ENCODE data around the gene SIGLEC6.

SIGLEC6 gene

GRCh38 chr19:51548213-51548651 is 16.8 kb upstream of the SIGLEC6 start:
- no peak for DNase-seq (ENCODE audit: low spot score)

GRCh38 chr19:51547397-51548212 is 16.1 kb upstream of the SIGLEC6 start:
- DNase-seq (ENCODE audit: low spot score) = no peak

GRCh38 chr19:51546650-51547396 is 15.4 kb upstream of the SIGLEC6 start:
- no peak for DNase-seq (ENCODE audit: low spot score)

GRCh38 chr19:51546107-51546649 is 14.7 kb upstream of the SIGLEC6 start:
- DNase-seq (ENCODE audit: low spot score) = no peak

GRCh38 chr19:51544038-51544437 is 12.6 kb upstream of the SIGLEC6 start:
- no peak for DNase-seq (ENCODE audit: low spot score)

GRCh38 chr19:51542699-51543098 is 11.2 kb upstream of the SIGLEC6 start:
- DNase-seq (ENCODE audit: low spot score) = no peak

GRCh38 chr19:51541458-51542357 is 10.2 kb upstream of the SIGLEC6 start:
- DNase-seq (ENCODE audit: low spot score) = no peak

- DNase-seq (ENCODE audit: low spot score) = no peak
Measured at GRCh38 chr19:51539821-51540366, 8.4 kb upstream of the SIGLEC6 start.

- no peak for DNase-seq (ENCODE audit: low spot score)
Measured at GRCh38 chr19:51535535-51535934, 4.1 kb upstream of the SIGLEC6 start.

GRCh38 chr19:51530616-51531015 is 854 bp downstream of the SIGLEC6 start:
- DNase-seq (ENCODE audit: low spot score) = no peak

GRCh38 chr19:51529301-51529700 is 2.2 kb downstream of the SIGLEC6 start:
- no peak for DNase-seq (ENCODE audit: low spot score)

GRCh38 chr19:51525651-51526050 is 5.8 kb downstream of the SIGLEC6 start:
- DNase-seq (ENCODE audit: low spot score) = no peak

- DNase-seq (ENCODE audit: low spot score) = no peak
Measured at GRCh38 chr19:51524666-51525264, 6.7 kb downstream of the SIGLEC6 start.

- DNase-seq (ENCODE audit: low spot score) = no peak
Measured at GRCh38 chr19:51521781-51522180, 9.7 kb downstream of the SIGLEC6 start.

GRCh38 chr19:51521357-51521756 is 10.1 kb downstream of the SIGLEC6 start:
- no peak for DNase-seq (ENCODE audit: low spot score)

- no peak for DNase-seq (ENCODE audit: low spot score)
Measured at GRCh38 chr19:51520728-51521127, 10.7 kb downstream of the SIGLEC6 start.

- peak; percentile 66 for DNase-seq (ENCODE audit: low spot score)
Measured at GRCh38 chr19:51514866-51515481, 16.5 kb downstream of the SIGLEC6 start.

GRCh38 chr19:51513968-51514367 is 17.5 kb downstream of the SIGLEC6 start:
- DNase-seq (ENCODE audit: low spot score) = no peak

GRCh38 chr19:51511353-51511752 is 20.1 kb downstream of the SIGLEC6 start:
- no peak for DNase-seq (ENCODE audit: low spot score)

GRCh38 chr19:51509823-51510660 is 21.4 kb downstream of the SIGLEC6 start:
- no peak for DNase-seq (ENCODE audit: low spot score)
